HL-60 (cell line): ENCODE data around the gene HOXA7.

Experiments used
- CTCF ChIP-seq: IDR thresholded peaks from one replicate; pipeline ENCODE4 v1.5.1; 2011; ENCODE audit warnings: low read length, control low read depth, inconsistent platforms; ENCODE audit not compliant: insufficient read depth
- GABPA ChIP-seq: IDR thresholded peaks from 2 replicates; pipeline ENCODE4 v1.6.1; 2012; ENCODE audit warnings: low read depth
- TF ChIP-seq, protein P1 (sequence below): IDR thresholded peaks from 2 replicates; pipeline ENCODE4 v1.6.1; 2012; ENCODE audit warnings: low read depth; ENCODE audit not compliant: insufficient replicate concordance

DNA sequence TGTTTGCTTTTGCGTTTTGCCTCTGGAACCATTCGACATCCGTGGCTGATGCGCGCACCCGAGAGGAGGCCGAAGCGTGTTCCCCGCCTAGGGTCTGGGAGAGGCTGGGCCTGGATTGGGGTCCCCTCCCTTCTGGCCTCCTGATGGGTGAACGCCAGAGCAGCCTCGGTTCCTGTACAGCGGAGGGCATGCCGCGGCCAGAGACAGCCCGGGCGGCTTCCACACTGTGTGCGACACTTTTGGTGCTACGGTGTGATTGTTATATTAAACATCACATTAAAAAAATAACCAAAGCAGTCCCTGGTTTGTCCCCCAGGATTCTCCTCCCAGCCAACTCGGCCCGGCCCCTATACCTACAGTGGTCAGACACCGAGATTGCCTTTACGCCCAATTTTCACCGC, 3.7 kb upstream of the HOXA7 start:
- TF ChIP-seq GABPA (no peak), CTCF (no peak)
- TF ChIP-seq, protein P1, sequence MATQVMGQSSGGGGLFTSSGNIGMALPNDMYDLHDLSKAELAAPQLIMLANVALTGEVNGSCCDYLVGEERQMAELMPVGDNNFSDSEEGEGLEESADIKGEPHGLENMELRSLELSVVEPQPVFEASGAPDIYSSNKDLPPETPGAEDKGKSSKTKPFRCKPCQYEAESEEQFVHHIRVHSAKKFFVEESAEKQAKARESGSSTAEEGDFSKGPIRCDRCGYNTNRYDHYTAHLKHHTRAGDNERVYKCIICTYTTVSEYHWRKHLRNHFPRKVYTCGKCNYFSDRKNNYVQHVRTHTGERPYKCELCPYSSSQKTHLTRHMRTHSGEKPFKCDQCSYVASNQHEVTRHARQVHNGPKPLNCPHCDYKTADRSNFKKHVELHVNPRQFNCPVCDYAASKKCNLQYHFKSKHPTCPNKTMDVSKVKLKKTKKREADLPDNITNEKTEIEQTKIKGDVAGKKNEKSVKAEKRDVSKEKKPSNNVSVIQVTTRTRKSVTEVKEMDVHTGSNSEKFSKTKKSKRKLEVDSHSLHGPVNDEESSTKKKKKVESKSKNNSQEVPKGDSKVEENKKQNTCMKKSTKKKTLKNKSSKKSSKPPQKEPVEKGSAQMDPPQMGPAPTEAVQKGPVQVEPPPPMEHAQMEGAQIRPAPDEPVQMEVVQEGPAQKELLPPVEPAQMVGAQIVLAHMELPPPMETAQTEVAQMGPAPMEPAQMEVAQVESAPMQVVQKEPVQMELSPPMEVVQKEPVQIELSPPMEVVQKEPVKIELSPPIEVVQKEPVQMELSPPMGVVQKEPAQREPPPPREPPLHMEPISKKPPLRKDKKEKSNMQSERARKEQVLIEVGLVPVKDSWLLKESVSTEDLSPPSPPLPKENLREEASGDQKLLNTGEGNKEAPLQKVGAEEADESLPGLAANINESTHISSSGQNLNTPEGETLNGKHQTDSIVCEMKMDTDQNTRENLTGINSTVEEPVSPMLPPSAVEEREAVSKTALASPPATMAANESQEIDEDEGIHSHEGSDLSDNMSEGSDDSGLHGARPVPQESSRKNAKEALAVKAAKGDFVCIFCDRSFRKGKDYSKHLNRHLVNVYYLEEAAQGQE, result no peak
